Stimulated activated CD4-positive, alpha-beta T cell treated with anti-CD3 and anti-CD28 coated beads, Interleukin-15, amount 100 ng/mL, for 1 hour (primary cell): Measurements from ENCODE around the gene DHRS4.
"Not testable (repeated sequence)": the region's sequence is repeated elsewhere in the genome, so short reads cannot be mapped to it uniquely, and the experiment has no call there.

ENCODE experiments used
- DNase-seq, 2 donors: peaks; one replicate each; pipeline ENCODE4 v3.0.0-alpha.2; 2020; ENCODE audit warnings: low read depth in 1 of 2, low spot score in 1 of 2

The DHRS4 gene

GRCh38 chr14:23939607-23940326 lies 13.8 kb upstream of the DHRS4 start:
- DNase-seq, result no peak

- no peak for DNase-seq
These were observed 12.3 kb upstream of the DHRS4 start for GRCh38 chr14:23941230-23941629.

- DNase-seq, result no peak
These were observed 11.9 kb upstream of the DHRS4 start for GRCh38 chr14:23941669-23942068.

GRCh38 chr14:23942587-23942986 lies 11.0 kb upstream of the DHRS4 start:
- DNase-seq, result no peak

- not testable (repeated sequence) for DNase-seq
These were observed 4.5 kb upstream of the DHRS4 start for GRCh38 chr14:23949069-23949468.

- no peak for DNase-seq
These were observed 3.0 kb upstream of the DHRS4 start for GRCh38 chr14:23950411-23951135.

GRCh38 chr14:23951136-23951466 lies 2.5 kb upstream of the DHRS4 start:
- DNase-seq, result not testable (repeated sequence)

GRCh38 chr14:23951590-23952201 lies 1.9 kb upstream of the DHRS4 start:
- DNase-seq, result no peak

- DNase-seq, result not testable (repeated sequence)
These were observed 480 bp upstream of the DHRS4 start for GRCh38 chr14:23953116-23953463.

GRCh38 chr14:23954279-23954614 lies 677 bp downstream of the DHRS4 start:
- not testable (repeated sequence) for DNase-seq

- not testable (repeated sequence) for DNase-seq
These were observed 1.4 kb downstream of the DHRS4 start for GRCh38 chr14:23954965-23955364.

GRCh38 chr14:23955811-23956210 lies 2.2 kb downstream of the DHRS4 start:
- DNase-seq, result not testable (repeated sequence)

- not testable (repeated sequence) for DNase-seq
These were observed 4.5 kb downstream of the DHRS4 start for GRCh38 chr14:23957913-23958569.

- not testable (repeated sequence) for DNase-seq
These were observed 7.3 kb downstream of the DHRS4 start for GRCh38 chr14:23960899-23961298.

GRCh38 chr14:23961704-23962103 lies 8.1 kb downstream of the DHRS4 start:
- not testable (repeated sequence) for DNase-seq

GRCh38 chr14:23969130-23969480 lies 15.5 kb downstream of the DHRS4 start:
- DNase-seq, result not testable (repeated sequence)

GRCh38 chr14:23969481-23970282 lies 16.1 kb downstream of the DHRS4 start:
- peak; percentile 48 to 59 for DNase-seq

- DNase-seq, result not testable (repeated sequence)
These were observed 16.7 kb downstream of the DHRS4 start for GRCh38 chr14:23970283-23970659.

- not testable (repeated sequence) for DNase-seq
These were observed 19.6 kb downstream of the DHRS4 start for GRCh38 chr14:23973178-23973577.

GRCh38 chr14:23974041-23974440 lies 20.5 kb downstream of the DHRS4 start:
- not testable (repeated sequence) for DNase-seq

GRCh38 chr14:23977208-23977607 lies 23.6 kb downstream of the DHRS4 start:
- DNase-seq, result not testable (repeated sequence)
